ENCODE measurements around the gene SUN2.

GRCh38 chr22:38737302-38738060, 18.3 kb downstream of the SUN2 start:
- TF ChIP-seq BRCA1 (IDR thresholded peaks at IDR 0.05; ENCODE audit: low read depth, low read length) (no peak), MAFK (IDR thresholded peaks at IDR 0.05; ENCODE audit: low read depth, low read length) (no peak), RNF2 (IDR thresholded peaks at IDR 0.05; ENCODE audit: borderline replicate concordance, low read depth, low read length, missing control alignments, poor library complexity, severe bottlenecking) (no peak), YY1 (IDR thresholded peaks at IDR 0.05; ENCODE audit: low read depth, low read length) (no peak), ZNF274 (IDR thresholded peaks at IDR 0.05; ENCODE audit: borderline replicate concordance, extremely low read depth, low read length) (no peak), SIN3A (conservative IDR thresholded peaks at IDR 0.05 in 1 of 2, IDR thresholded peaks at IDR 0.05 in 1 of 2; ENCODE audit: low read depth in 1 of 2, low read length in 2 of 2) (no peak), EP300 (IDR thresholded peaks at IDR 0.05; ENCODE audit: borderline replicate concordance in 1 of 2, low read depth in 2 of 2, low read length in 2 of 2) (no peak)
- TF ChIP-seq, protein P1, sequence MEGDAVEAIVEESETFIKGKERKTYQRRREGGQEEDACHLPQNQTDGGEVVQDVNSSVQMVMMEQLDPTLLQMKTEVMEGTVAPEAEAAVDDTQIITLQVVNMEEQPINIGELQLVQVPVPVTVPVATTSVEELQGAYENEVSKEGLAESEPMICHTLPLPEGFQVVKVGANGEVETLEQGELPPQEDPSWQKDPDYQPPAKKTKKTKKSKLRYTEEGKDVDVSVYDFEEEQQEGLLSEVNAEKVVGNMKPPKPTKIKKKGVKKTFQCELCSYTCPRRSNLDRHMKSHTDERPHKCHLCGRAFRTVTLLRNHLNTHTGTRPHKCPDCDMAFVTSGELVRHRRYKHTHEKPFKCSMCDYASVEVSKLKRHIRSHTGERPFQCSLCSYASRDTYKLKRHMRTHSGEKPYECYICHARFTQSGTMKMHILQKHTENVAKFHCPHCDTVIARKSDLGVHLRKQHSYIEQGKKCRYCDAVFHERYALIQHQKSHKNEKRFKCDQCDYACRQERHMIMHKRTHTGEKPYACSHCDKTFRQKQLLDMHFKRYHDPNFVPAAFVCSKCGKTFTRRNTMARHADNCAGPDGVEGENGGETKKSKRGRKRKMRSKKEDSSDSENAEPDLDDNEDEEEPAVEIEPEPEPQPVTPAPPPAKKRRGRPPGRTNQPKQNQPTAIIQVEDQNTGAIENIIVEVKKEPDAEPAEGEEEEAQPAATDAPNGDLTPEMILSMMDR (IDR thresholded peaks at IDR 0.05; ENCODE audit: control extremely low read depth in 1 of 3, insufficient read depth in 1 of 3, low read depth in 1 of 3, low read length in 3 of 3): no peak
